ENCODE results near the gene SPRR1B.
"Not testable (repeated sequence)": the region's sequence is repeated elsewhere in the genome, so short reads cannot be mapped to it uniquely, and the experiment has no call there.

Gene SPRR1B, protein sequence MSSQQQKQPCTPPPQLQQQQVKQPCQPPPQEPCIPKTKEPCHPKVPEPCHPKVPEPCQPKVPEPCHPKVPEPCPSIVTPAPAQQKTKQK

DNA sequence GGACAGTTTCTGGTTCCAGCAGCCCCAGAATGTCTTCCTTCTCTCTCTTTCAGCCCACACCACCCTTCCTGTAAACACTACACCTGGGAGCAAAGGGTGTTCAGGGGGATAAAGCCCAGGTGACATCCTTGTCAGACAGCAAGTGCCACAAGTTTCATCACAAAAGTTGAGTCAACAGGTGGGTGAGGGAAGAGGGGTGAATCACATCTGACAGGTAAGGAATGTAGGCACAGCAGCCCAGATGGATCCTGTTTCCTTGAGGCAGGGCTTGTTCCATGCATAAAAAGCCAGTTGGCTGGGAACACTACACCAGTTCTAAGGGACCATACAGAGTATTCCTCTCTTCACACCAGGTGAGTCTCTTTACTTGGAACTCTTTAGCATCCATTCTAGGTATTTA lies at the start of gene SPRR1B:
TSS of gene SPRR1B (plus strand) at position 309 of the 400 bp plus-strand sequence. CDS start 1,143 bp downstream, outside the sequence.
- DNase-seq: no peak

DNA sequence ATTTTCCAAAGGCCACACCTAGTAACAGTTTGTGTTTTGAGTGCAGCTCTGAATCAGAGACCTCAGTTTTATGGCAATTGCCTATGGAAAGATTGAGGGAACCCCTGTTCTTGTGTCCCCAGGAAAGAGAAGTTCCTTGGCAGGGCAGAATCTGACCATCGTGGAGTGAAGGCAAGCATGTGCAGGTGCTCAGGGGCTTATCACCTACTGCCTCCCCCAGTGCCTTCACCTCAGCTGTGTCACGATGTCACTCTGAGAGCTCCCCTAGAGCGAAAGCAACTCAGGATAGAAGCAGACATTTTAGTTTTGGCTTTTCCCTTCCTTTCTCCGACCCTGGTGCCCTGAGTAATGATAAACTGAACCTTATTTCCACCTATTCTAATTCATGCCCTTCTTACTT lies 48.9 kb upstream of the SPRR1B start:
- no peak for DNase-seq

DNA sequence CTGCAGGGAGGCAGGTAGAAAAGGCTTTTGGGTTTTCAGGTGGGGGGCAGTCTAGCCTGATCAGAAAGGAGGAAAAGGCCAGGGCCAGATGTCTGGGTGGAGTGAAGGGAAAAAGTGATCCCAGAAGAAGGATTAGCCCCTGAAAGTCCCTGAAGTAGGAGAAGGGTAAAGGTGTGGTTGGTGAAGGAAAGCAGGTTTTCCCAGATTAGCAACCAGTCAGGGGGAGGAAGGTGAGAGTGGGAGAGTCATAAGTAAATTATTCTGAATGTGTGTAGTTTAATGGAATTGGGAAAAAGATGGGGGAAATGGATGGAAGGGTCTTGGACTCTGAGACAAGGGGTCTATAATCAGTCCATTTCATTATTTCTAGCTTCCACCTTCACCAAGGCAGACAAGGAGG lies 47.8 kb upstream of the SPRR1B start:
- DNase-seq: no peak

DNA sequence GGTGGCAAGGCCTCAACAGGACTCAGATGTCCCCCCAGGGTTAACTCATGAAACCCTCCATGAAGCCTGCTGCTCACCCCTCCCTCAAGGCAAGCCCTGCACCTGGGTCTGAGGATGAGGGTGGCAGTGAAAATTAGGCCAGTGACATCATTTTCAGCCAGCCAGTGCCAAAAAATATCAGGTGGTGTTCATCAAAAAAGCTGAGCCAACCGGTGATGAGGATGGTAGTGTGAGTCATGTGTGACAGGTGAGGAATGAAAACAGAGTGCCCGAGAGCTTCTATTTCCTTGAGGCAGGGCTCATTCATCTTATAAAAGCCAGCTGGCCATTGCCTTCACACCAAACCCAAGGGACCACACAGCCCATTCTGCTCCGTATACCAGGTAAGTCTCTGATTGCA lies 47.3 kb upstream of the SPRR1B start, which contains the start of gene SPRR1A:
TSS of gene SPRR1A (plus strand) at position 339 of the 400 bp plus-strand sequence. CDS start 1,150 bp downstream, outside the sequence.
- no peak for DNase-seq

DNA sequence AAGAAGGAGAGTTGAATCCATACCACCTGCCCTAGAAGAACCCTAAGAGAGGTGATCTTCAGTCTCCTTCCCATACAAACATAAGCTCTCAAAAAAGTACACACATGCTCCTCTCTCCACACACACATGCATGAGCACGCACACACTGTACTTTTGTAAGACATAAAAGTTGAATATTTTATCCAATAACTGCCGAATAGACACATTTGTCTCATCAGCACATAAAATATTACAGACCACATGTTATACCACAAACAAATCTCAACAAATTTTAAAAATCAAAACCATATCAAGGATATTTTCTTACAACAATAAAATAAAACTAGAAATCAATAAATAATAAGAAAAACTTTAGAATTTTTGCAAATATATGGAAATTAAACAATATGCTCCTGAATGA lies 44.4 kb upstream of the SPRR1B start:
- DNase-seq: no peak

DNA sequence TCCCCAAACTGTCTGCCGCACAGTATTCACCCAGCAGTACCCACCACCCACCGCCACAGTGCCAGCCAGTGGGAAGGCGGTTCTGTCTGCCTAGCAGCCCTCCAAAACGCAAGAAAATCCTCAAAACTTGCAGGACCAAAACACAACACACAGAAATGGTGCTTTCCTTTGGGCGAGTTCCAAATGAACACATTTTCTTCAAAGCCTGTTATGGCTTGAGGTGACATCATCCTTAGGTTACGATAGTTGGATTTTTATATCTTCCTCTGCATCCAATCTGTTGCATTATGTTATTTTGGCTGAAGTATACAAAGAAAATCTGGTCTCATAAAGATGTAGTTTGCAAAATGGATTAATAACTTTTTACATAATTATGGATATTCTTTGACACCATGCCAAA lies 37.8 kb upstream of the SPRR1B start:
- no peak for DNase-seq

DNA sequence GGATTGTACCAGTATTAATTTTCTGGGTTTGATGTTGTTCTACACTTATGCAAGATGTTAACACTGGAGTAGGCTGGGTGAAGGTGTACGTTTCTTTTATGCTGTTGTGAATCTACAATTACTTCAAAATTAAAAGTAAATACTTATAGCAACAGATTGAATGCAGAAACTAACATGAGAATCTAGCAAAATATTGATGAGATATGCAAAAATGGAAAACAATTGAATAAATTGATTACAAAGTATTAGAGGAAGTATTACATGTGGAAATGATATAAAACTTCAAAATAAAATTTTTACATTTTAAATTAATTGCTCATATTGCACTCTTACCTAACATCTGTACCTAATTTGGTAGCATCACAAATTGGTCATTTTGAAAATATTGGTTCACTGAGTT lies 35.2 kb upstream of the SPRR1B start:
- no peak for DNase-seq

DNA sequence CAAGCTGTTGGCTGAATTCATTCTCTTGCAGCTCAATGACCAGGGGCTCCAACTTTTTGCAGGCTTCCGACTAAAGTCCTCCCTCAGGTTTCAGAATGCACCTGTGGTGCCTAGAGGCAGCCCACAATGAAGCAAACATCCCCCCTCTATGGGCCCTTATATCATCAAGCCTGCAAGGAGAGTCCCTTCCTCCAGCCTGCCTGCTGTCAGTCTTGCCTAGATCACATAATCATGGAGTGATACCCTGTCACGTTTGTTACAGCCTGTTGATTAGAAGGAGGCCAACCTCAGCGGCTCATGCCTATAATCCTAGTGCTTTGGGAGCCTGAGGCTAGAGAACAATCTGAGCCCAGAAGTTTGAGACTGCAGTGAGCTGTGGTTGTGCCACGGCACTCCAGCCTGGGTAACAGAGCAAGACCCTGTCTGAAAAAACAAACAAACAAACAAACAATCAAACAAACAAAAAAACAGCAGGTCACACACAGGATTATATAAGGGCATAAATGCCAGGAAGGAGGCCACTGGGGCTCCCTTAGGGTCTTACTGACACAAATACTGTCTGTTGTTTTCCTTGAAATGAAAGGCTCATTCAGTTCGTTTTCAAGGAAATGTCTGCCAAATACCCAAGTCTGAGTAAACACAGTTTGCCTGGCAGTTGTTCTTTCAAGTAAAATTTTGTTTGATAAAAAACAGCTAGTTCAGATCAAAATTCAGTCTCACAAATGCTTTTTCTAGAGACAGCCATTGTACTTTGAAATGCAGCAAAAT lies 34.2 kb upstream of the SPRR1B start:
- DNase-seq: no peak

DNA sequence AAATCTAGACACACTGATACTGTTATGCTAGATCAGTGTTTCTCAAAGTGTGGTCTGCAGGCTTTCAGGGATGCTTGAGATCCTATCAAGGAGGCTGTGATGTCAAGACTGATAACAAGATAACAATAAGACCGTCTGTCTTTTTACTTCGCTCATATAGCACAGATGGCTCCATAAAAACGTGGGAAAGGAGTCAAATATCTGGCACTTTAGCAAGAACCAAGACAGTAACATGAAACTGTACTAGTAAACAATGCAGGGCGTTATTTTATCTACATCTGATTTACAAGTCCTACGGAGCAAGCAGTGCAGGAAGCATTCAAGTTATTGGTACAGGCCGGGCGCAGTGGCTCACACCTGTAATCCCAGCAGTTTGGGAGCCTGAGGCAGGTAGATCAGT lies 33.1 kb upstream of the SPRR1B start:
- no peak for DNase-seq

DNA sequence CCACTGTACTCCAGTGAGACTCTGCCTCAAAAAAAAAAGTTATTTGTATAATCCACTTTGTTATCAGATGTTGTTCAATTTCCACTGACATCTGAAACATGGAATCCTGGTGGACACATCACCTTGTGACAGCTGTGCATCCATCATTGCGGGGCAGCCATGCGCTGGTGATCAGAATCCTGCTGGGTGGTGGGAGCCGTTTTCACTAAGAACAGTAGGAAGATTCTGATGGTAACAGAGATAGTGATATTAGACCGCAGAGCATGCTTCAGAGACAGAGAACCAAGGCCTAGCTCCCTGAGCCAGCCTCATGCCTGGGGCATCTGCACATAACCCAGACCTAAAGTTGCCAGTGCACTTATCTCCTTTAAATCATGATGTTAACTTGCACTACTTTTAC lies 32.5 kb upstream of the SPRR1B start:
- no peak for DNase-seq

DNA sequence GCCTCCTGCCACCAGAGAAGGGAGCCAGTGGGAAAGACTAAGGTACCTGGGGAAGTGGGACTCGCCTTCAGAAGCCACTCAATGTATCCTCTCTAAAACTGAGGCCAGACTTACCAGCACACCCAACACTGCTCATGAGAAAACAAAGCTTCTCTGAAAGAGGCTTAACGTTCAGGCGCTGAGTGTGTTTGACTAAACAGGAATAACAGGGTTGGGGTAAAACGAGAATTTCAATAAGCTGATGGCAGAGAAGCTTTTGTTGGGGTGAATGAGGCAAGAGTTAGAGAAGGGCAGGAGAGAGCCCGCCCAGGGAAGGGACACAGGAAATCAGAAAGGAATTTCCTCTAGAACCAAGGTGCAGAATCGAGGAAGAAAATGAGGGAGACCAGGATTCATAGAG lies 31.2 kb upstream of the SPRR1B start:
- no peak for DNase-seq

DNA sequence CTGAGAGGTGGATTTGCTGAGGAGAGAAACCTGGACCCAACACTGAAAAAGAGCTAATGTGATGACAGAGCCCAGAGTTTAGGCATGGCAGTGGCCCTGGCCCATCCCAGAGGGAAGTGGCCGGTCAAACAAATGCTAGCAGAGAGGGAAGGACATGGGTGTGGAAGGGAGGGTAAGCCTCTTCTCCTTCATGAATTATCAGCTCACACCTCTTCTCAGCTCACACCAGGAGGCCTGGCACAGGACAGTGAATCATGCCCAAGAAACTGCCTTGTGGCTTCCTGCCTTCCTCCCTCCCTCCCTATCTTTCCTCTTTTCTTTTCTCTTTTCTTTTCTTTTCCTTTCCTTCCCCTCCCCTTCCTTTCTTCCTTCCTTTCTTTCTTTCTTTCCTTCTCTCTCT lies 30.7 kb upstream of the SPRR1B start:
- DNase-seq: no peak

DNA sequence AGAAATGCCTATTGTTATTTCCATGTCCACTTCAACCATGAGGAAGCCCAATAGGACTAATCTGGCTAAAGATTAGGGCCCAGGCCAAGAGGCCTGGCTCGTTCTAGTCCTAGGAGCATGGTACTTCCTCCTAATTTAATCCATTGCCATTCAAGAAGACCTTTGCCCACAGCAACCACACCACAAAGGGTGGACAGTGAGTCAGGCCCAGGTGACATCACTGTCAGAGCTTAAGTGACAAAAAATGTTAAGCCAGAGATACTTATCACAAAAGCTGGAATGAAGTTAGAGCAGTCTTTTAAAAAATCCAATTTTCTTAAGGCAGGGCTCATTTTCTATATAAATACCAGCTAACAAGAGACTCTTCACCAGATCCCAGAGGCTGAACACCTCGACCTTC lies 29.6 kb upstream of the SPRR1B start, which contains the start of gene SPRR3:
TSS of gene SPRR3 (plus strand) at position 368 of the 400 bp plus-strand sequence. CDS start 1,272 bp downstream, outside the sequence.
- no peak for DNase-seq

DNA sequence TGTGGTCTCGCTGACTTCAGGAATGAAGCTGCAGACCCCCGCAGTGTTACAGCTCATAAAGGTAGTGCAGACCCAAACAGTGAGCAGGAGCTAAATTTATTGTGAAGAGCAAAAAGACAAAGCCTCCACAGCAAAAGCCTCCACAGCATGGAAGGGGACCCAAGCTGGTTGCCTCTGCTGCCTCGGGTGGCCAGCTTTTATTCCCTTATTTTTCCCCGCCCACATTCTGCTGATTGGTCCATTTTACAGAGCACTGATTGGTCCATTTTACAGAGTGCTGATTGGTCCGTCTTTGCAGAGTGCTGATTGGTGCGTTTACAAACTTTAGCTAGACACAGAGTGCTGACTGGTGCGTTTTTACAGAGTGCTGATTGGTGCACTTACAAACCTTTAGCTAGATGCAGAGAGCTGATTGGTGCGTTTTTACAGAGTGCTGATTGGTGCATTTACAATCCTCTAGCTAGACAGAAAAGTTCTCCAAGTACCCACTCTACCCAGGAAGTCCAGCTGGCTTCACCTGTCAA lies 19.7 kb upstream of the SPRR1B start:
- not testable (repeated sequence) for DNase-seq

DNA sequence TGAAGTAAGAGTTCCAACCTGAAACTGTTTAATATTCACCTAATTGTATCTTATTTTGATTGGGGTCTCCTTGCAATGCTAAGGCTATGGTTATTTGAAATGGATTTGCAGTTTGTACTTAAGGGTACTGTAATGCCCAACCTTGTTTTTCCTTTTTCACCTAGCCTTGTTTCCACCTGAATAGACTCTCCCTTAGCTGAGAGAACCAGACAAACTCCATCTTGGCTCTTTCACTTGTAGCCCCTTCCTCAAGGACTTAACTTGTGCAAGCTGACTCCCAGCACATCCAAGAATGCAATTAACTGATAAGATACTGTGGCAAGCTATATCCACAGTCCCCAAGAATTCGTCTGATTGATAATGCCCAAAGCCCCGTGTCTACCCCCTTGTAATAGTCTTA lies 9.2 kb upstream of the SPRR1B start:
- not testable (repeated sequence) for DNase-seq

DNA sequence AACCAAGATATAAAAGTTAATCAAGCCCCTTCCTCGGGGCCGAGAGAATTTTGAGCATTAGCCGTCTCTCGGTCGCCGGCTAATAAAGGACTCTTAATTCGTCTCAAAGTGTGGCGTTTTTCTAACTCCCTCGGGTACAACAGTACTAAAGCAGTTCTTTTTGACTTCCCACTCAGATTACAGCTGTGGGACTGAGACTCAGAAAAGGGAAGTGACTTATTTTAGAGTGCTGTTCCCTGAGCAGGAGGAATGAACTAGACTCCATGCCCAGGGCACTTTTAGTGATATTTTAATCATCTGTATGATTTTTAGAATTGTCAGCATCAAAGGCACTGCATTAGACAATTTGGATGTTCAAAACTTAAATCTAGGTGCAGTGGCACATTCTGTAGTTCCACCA lies 8.7 kb upstream of the SPRR1B start:
- not testable (repeated sequence) for DNase-seq

DNA sequence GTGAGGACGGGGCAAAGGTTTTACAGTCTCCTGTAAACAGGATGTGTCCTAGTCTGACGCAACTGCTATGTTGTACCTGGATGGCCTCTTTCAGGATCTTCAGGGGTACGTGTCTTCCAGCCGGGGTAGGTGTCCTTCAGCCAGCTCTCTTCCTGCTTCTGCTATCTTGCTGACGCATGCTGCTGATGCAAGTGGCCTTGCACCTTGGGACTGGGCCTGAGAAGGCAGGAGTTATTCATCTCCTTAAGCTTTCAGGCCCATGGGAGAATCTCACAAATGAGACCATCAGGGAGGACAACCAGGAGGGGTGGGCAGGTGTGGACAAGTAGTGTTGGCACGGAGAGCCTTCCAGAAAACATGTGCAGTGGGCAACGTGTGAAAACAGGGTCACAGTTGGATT lies 7.9 kb upstream of the SPRR1B start:
- no peak for DNase-seq

DNA sequence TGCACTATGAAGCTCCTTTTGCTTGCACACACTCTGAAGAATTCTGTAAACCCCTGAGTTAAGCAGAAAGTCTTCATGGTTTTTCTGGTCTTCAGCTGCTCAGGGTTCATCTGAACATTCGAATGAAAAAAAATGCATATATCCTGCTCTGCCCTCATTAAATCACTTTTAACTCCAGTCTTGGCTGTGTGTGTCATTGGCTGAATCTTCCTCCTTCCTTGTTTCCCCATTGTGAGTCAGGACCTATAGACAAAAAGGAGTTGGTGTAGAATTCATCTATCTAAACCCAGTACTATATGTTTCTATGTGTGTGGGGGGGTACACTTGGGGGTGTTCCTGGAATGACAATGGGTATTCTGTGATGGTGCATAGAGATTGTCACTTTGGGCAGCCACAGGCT lies 6.6 kb upstream of the SPRR1B start:
- DNase-seq: no peak

DNA sequence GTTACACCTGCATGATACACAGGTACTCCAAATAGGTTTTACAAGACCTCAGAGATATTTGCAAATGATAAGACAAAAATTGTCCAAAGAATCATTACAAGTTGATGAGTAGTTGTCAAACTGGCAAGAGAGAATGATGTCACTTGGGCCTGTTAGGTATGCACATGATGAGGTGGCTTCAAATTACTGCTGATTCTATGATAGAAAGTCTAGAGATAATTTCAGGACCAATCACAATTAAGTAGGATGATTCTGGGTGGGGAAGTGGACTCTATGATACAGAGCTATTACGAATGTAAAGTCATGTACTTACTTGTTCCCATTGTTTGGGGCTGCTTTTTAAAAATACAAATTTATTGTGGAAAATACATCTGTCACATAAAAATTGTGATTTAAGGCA lies 5.2 kb upstream of the SPRR1B start:
- DNase-seq: no peak

DNA sequence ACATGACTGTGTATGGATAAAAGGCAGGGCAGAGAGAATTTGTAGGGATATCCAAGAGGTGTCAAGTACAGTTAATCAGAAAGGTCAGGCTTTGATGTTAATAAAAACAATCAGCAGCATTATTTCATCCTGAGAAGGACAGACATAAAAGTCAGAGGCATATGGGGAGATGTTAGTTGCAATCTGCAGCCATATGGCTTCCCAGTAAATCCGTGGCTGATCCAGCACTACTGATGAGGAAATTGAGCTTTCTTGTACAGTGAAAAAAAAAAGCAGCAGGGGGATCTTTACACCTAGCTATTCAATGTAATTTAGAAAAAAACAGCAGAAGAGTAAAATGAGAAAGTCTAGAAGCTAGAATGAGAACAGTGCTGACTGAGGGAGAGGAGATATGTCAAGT lies 2.2 kb upstream of the SPRR1B start:
- no peak for DNase-seq

DNA sequence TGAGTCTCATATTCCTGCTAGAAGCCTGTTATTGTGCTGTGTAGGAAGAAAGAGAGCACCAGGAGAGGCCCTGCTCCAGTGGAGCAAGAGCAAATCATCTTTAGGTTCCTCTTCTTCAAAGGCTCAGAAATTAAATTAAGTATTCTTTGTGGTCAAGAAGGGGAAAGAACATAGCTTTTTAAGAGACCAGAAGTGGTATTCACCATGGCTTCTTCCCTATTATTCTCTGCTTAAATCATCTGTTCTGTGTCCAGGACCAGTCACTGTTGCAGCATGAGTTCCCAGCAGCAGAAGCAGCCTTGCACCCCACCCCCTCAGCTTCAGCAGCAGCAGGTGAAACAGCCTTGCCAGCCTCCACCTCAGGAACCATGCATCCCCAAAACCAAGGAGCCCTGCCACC lies 1.1 kb downstream of the SPRR1B start:
- no peak for DNase-seq

DNA sequence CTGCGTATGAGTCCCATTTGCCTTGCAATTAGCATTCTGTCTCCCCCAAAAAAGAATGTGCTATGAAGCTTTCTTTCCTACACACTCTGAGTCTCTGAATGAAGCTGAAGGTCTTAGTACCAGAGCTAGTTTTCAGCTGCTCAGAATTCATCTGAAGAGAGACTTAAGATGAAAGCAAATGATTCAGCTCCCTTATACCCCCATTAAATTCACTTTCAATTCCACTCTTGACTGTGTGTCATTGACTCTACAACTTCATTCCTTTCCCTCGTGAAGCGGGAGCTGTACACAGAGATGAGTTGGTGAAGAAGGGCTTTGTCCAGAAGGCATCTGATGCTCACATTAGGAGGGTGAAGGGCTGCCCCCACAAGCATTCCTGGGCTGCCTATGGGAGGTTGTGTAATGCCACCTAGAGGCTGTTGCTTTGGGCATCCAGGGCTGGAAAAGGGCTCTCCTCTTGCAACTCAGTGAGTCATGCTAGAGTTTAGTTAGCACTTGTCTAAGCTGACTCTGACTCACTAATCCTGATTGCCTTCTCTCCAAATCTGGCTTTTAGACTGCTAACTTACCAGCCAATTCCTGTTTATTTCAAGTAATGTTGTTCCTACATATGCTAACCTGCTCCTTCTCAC lies 1.8 kb downstream of the SPRR1B start:
- no peak for DNase-seq

DNA sequence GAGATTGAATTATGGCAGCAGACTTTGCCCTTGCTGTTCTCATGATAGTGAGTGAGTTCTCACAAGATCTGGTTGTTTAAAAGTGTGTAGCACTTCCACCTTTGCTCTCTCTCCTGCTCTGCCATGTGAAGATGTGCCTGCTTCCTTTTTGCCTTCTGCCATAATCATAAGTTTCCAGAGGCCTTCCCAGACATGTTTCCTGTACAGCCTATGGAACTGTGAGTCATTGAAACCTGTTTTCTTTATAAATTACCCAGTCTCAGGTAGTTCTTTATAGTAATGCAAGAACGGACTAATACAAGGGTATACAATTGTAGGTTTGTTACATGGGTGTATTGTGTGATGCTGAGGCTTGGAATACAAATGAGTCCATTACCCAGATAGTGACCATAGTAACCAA lies 4.2 kb downstream of the SPRR1B start:
- no peak for DNase-seq

Measured in CD4-positive, alpha-beta T cell treated with Interleukin-4 for 1 hour (primary cell).